K562 (cell line): ENCODE results near the gene MALAT1. TPM values are rescaled to one million over a fixed set of nuclear protein-coding genes. Genes with fewer than 3 reads are reported as not detected.

Experiments used
- ATAC-seq: fragments of 200-7000 bp; cut with Tn5 transposase; 3 replicates; pipeline ENCODE4 v1.9.1; 2020; ENCODE audit warnings: moderate library complexity
- BruUV-seq: library from RNA; stranded (reverse); fragments of 400-500 nt; replicated peaks from 2 replicates; lab custom pipeline; 2021; lab: Mats Ljungman, UMichigan
- CTCF ChIA-PET: fragments of 300-600 bp; formaldehyde crosslinking; extraction: SDS; loops from one replicate; lab custom pipeline; 2021; ENCODE audit warnings: low intra/inter-chr PET ratio; lab: Yijun Ruan, JAX
- POLR2A ChIA-PET: fragments of 300-600, 350-650 bp; sonication (Branson Sonifier 250); formaldehyde crosslinking; extraction: SDS; loops from one replicate; lab custom pipeline; 2021; ENCODE audit warnings: antibody characterized with exemption, inconsistent platforms; lab: Yijun Ruan, JAX
- DNase-seq, 4 experiments: peaks; one replicate each; pipeline versions ENCODE4 v3.0.0 to v3.0.0-alpha.2; 2011 to 2018; ENCODE audit warnings: low spot score in 3 of 4, mixed read lengths in 3 of 4; ENCODE audit errors: extremely low read depth in 1 of 4
- FAIRE-seq: peaks from 2 replicates; lab custom pipeline; 2011; peaks lifted over from hg19 to GRCh38; lab: Jason Lieb, UNC
- H2AFZ ChIP-seq: 2 replicates; pipeline ENCODE4 v1.6.0; 2011; ENCODE audit warnings: low read depth, low read length, control low read depth, inconsistent platforms
- H3K27ac ChIP-seq: fragments of 200-600 bp; 3 replicates; pipeline ENCODE4 v1.8.0; 2011; ENCODE audit warnings: low read depth, mild to moderate bottlenecking, control low read depth, inconsistent platforms, low read length, moderate library complexity, mixed read lengths; ENCODE audit errors: extremely low read depth
- H3K27me3 ChIP-seq, 2 experiments: fragments of 300-600 bp in 1 of 2; 2 replicates in 1 of 2; 3 replicates in 1 of 2; pipeline versions ENCODE4 v1.6.0 to v1.8.0; 2011; ENCODE audit warnings: inconsistent platforms in 2 of 2, low read length in 2 of 2, mild to moderate bottlenecking in 1 of 2, mixed read lengths in 1 of 2, moderate library complexity in 1 of 2; ENCODE audit not compliant: control insufficient read depth in 2 of 2, insufficient read depth in 2 of 2
- H3K36me3 ChIP-seq: fragments of 300-600 bp; 3 replicates; pipeline ENCODE4 v1.8.0; 2011; ENCODE audit warnings: mild to moderate bottlenecking, low read length, inconsistent platforms; ENCODE audit not compliant: control insufficient read depth, insufficient read depth
- H3K4me1 ChIP-seq, 2 experiments: fragments of 200-600 bp in 1 of 2; replicated peaks in 1 of 2; 2 replicates in 1 of 2; 3 replicates in 1 of 2; pipeline versions ENCODE4 v1.5.1 to v1.8.0; 2011; ENCODE audit warnings: inconsistent platforms in 2 of 2, low read length in 2 of 2, mild to moderate bottlenecking in 1 of 2, mixed read lengths in 1 of 2, moderate library complexity in 1 of 2; ENCODE audit not compliant: control insufficient read depth in 2 of 2, insufficient read depth in 2 of 2
- H3K4me2 ChIP-seq: 2 replicates; pipeline ENCODE4 v1.6.1; 2011; ENCODE audit warnings: low read length, control low read depth, inconsistent platforms, mixed read lengths; ENCODE audit not compliant: insufficient read depth
- H3K4me3 ChIP-seq: fragments of 200-600 bp; sonication (generic), shearing (Covaris generic); 2 replicates; pipeline ENCODE4 v1.5.1; 2016; ENCODE audit warnings: control low read depth, inconsistent platforms
- H3K79me2 ChIP-seq: fragments of 200-600 bp; 3 replicates; pipeline ENCODE4 v1.8.0; 2011; ENCODE audit warnings: low read length, inconsistent platforms; ENCODE audit not compliant: control insufficient read depth, insufficient read depth
- H3K9ac ChIP-seq, 2 experiments: 2 replicates each; pipeline versions ENCODE4 v1.6.0 to v1.6.1; 2011; ENCODE audit warnings: low read depth in 2 of 2, low read length in 2 of 2, control low read depth in 1 of 2, inconsistent platforms in 1 of 2, mild to moderate bottlenecking in 1 of 2, mixed read lengths in 1 of 2; ENCODE audit not compliant: insufficient read depth in 1 of 2
- H3K9me1 ChIP-seq: one replicate; pipeline ENCODE4 v1.6.0; 2011; ENCODE audit warnings: inconsistent platforms, mild to moderate bottlenecking, low read length, moderate library complexity; ENCODE audit not compliant: control insufficient read depth, insufficient read depth
- H3K9me3 ChIP-seq: replicated peaks from 2 replicates; pipeline ENCODE4 v1.5.1; 2011; ENCODE audit warnings: low read depth, low read length, inconsistent platforms; ENCODE audit not compliant: control insufficient read depth, insufficient read depth
- H4K20me1 ChIP-seq: replicated peaks from 2 replicates; pipeline ENCODE4 v1.6.1; 2011; ENCODE audit warnings: low read length, inconsistent platforms, mixed read lengths; ENCODE audit not compliant: control insufficient read depth, insufficient read depth
- ATF1 ChIP-seq, 2 experiments: fragments of 450-650 bp in 1 of 2; IDR thresholded peaks; 2 replicates each; pipeline ENCODE4 v1.6.1; 2016; ENCODE audit warnings: missing compliant biosample characterization in 1 of 2, missing genetic modification characterization in 1 of 2
- CBFA2T3 ChIP-seq: fragments of 450-650 bp; IDR thresholded peaks from 2 replicates; pipeline ENCODE4 v1.6.1; 2017
- ETV6 ChIP-seq, 3 experiments: fragments of 150-350 bp in 1 of 3; sonication (generic) in 1 of 3; formaldehyde crosslinking in 1 of 3; IDR thresholded peaks; 2 replicates each; pipeline versions ENCODE4 v1.6.1 to v1.8.0; 2014 to 2022; ENCODE audit warnings: borderline replicate concordance in 2 of 3, low read depth in 2 of 3, antibody characterized with exemption in 1 of 3, low read length in 1 of 3, mild to moderate bottlenecking in 1 of 3, missing genetic modification reagents in 1 of 3
- JUNB ChIP-seq: fragments of 450-650 bp; formaldehyde crosslinking; conservative IDR thresholded peaks from 2 replicates; pipeline ENCODE4 v1.4.0; 2020; ENCODE audit warnings: mild to moderate bottlenecking
- MAX ChIP-seq: sonication (generic); formaldehyde crosslinking; IDR thresholded peaks from 2 replicates; pipeline ENCODE4 v1.9.0; 2022; ENCODE audit warnings: mild to moderate bottlenecking, missing genetic modification reagents
- NFIC ChIP-seq: fragments of 450-650 bp; IDR thresholded peaks from 2 replicates; pipeline ENCODE4 v1.6.1; 2017; ENCODE audit warnings: mild to moderate bottlenecking, inconsistent platforms
- PHF20 ChIP-seq: fragments of 450-650 bp; IDR thresholded peaks from 2 replicates; pipeline ENCODE4 v1.6.1; 2018; ENCODE audit not compliant: partially characterized antibody
- POLR2B ChIP-seq: fragments of 450-650 bp; IDR thresholded peaks from 2 replicates; pipeline ENCODE4 v1.6.1; 2018; ENCODE audit warnings: low read depth; ENCODE audit not compliant: partially characterized antibody
- XRCC5 ChIP-seq: fragments of 200-400 bp; formaldehyde crosslinking; IDR thresholded peaks from 2 replicates; pipeline ENCODE4 v1.6.1; 2017; ENCODE audit warnings: low read depth, mild to moderate bottlenecking, low read length
- ZFP36 ChIP-seq: fragments of 150-350 bp; IDR thresholded peaks from 2 replicates; pipeline ENCODE4 v1.6.1; 2018; ENCODE audit warnings: low read length, low read depth; ENCODE audit not compliant: partially characterized antibody
- WGBS: fragments of 100-300 bp; shearing (Covaris generic); methylation state at CpG from one replicate; pipeline ENCODE4 v1.1.6; 2016; ENCODE audit warnings: low coverage, mixed read lengths; ENCODE audit not compliant: insufficient coverage; ENCODE audit errors: missing lambda C conversion rate; 5-methylcytosine and 5-hydroxymethylcytosine counted together
- in situ Hi-C: fragments of 300-500 bp; cut with MboI; formaldehyde crosslinking; loops from 4 replicates; pipeline ENCODE4 v1.15.0; 2018; ENCODE audit warnings: inconsistent platforms, mixed read lengths
- intact Hi-C: fragments of 100-400 bp; cut with micrococcal nuclease; formaldehyde crosslinking; loops from 2 replicates; pipeline ENCODE4 v1.14.2; 2022
- polyA plus RNA-seq, 8 experiments: library from polyadenylated mRNA; depleted of rRNA in 4 of 8; stranded (reverse) in 5 of 8; unstranded in 3 of 8; fragments of >200 nt; fragmentation: Nextera tagmentation in 2 of 8; fragmentation: Illumina TruSeq in 1 of 8; extraction: Ambion mirVana in 2 of 8; extraction: Trizol in 1 of 8; gene quantifications; 2 replicates each; pipeline versions ENCODE4 v1.2.1 to v1.2.3, GENCODE V29; 2011 to 2014; ENCODE audit warnings: inconsistent platforms in 1 of 8, missing spikeins in 1 of 8
- total RNA-seq, 7 experiments: library from RNA; depleted of rRNA in 6 of 7; stranded (reverse); fragments of >200 nt in 6 of 7; fragmentation: Illumina TruSeq in 2 of 7; extraction: Trizol in 2 of 7; gene quantifications; 2 replicates each; pipeline versions ENCODE4 v1.2.1 to v1.2.3, GENCODE V29; 2011 to 2021; ENCODE audit warnings: low replicate concordance in 1 of 7
- TF ChIP-seq, protein P1 (sequence below), 3 experiments: IDR thresholded peaks in 2 of 3; conservative IDR thresholded peaks in 1 of 3; 2 replicates each; pipeline ENCODE4 v1.5.1; 2011 to 2012; ENCODE audit warnings: low read length in 3 of 3, mild to moderate bottlenecking in 3 of 3, control low read depth in 2 of 3, improper control_type of control experiment in 1 of 3, inconsistent platforms in 1 of 3, low read depth in 1 of 3, mixed read lengths in 1 of 3, moderate library complexity in 1 of 3; ENCODE audit not compliant: insufficient read depth in 2 of 3

The MALAT1 gene
- total and polyA plus RNA-seq, 9 of the 15 experiments (the other 6 are each of a cell fraction or from before 2014, with no cell fraction given), result 363 to 8,715 (median 2,351) TPM

- Histone ChIP-seq H3K9me1 (peaks cover 4% of the 10 kb centered on the region), H3K27me3 (no peaks in the 10 kb centered on the region), H4K20me1 (0 out of 2 replicates have a peak, but pooled peaks cover 7% of the 10 kb centered on the region), H2AFZ (no peak overlapping the region), H3K4me3 (no peak overlapping the region), H3K79me2 (peaks cover 21% of the 10 kb centered on the region), H3K9me3 (no peaks in the 10 kb centered on the region), H3K36me3 (peaks cover 78% of the 10 kb centered on the region; the same call in 2 of the 3 replicates), H3K4me2 (no peak overlapping the region), H3K27ac (no peak overlapping the region), H3K9ac (0 out of 4 replicates have a peak overlapping the region, but pooled peaks of 1 of the 2 experiments have one; percentile 8), H3K4me1 (peaks cover 8 to 29% of the 10 kb centered on the region in 2 experiments; a peak in 4 of 5 replicates)
- FAIRE-seq, result no peak
- DNase-seq, result peak in 1 of 4 experiments; percentile 10
- ATAC-seq, result peak; percentile 45; the same call in 2 of the 3 replicates
- 89% methylated on average over 5 of the region's 5 CpGs for WGBS
- BruUV-seq, result no TSS peak
- intact Hi-C loops, result no loop called here
- ChIA-PET POLR2A (interaction anchor here (0.5 to 1.5 kb wide), 7 partner anchors 14 to 176 kb away, joined by 3 to 6 read pairs (median 3); no protein-coding TSS in a partner anchor), CTCF (no interaction called here)
- in situ Hi-C loops, result no loop called here
- TF ChIP-seq XRCC5 (0 out of 2 replicates have a peak, but pooled peaks have one; percentile 24), ZFP36 (no peak), POLR2B (no peak), CBFA2T3 (no peak), ETV6 (IDR thresholded peaks at IDR 0.05; ENCODE audit: borderline replicate concordance in 1 of 2, low read depth in 2 of 2, low read length in 1 of 2) (no peak), ETV6 (CRISPR knock-in tag; IDR thresholded peaks at IDR 0.05; ENCODE audit: borderline replicate concordance) (no peak), NFIC (no peak), PHF20 (no peak), ATF1 (CRISPR knock-in tag; IDR thresholded peaks at IDR 0.05) (no peak), ATF1 (tag; IDR thresholded peaks at IDR 0.05) (no peak), MAX (CRISPR knock-in tag) (peak; percentile 7; the same call in 1 of the 2 replicates), JUNB (no peak)
- TF ChIP-seq, protein P1, sequence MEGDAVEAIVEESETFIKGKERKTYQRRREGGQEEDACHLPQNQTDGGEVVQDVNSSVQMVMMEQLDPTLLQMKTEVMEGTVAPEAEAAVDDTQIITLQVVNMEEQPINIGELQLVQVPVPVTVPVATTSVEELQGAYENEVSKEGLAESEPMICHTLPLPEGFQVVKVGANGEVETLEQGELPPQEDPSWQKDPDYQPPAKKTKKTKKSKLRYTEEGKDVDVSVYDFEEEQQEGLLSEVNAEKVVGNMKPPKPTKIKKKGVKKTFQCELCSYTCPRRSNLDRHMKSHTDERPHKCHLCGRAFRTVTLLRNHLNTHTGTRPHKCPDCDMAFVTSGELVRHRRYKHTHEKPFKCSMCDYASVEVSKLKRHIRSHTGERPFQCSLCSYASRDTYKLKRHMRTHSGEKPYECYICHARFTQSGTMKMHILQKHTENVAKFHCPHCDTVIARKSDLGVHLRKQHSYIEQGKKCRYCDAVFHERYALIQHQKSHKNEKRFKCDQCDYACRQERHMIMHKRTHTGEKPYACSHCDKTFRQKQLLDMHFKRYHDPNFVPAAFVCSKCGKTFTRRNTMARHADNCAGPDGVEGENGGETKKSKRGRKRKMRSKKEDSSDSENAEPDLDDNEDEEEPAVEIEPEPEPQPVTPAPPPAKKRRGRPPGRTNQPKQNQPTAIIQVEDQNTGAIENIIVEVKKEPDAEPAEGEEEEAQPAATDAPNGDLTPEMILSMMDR (IDR thresholded peaks at IDR 0.05 in 2 of 3, conservative IDR thresholded peaks at IDR 0.05 in 1 of 3; ENCODE audit: insufficient read depth in 2 of 3, low read depth in 1 of 3, low read length in 3 of 3), result peak; percentile 26 to 52 (median 37); a peak in 5 of 6 replicates
These were observed 31.3 kb downstream of the MALAT1 start for GRCh38 chr11:65530157-65530496.
